Measurements from ENCODE around the gene ASB2. TPM values are rescaled to one million over a fixed set of nuclear protein-coding genes. Genes with fewer than 3 reads are reported as not detected.
A peak's percentile ranks its signal among the peaks of the same experiment; 100 is the strongest.

ASB2 gene
- total RNA-seq, 1 donor from 2014 or later, result not detected

- no peak for DNase-seq
These were observed 23.9 kb upstream of the ASB2 start for GRCh38 chr14:94000267-94000666.

- no peak for DNase-seq
These were observed 23.2 kb upstream of the ASB2 start for GRCh38 chr14:93999573-93999972.

GRCh38 chr14:93998871-93999403, 22.6 kb upstream of the ASB2 start:
- DNase-seq, result no peak

GRCh38 chr14:93997916-93998870, 21.8 kb upstream of the ASB2 start:
- no peak for DNase-seq

GRCh38 chr14:93997082-93997481, 20.7 kb upstream of the ASB2 start, which contains the start of gene CCDC197:
Gene CCDC197, plus strand, starts transcription at chr14:93997301. Its CDS starts 831 bp downstream, at chr14:93998132.
- DNase-seq, result no peak

GRCh38 chr14:93996130-93996695, 19.8 kb upstream of the ASB2 start:
- no peak for DNase-seq

- no peak for DNase-seq
These were observed 18.7 kb upstream of the ASB2 start for GRCh38 chr14:93994919-93995682.

- DNase-seq, result no peak
These were observed 17.0 kb upstream of the ASB2 start for GRCh38 chr14:93993382-93993781.

- DNase-seq, result no peak
These were observed 15.3 kb upstream of the ASB2 start for GRCh38 chr14:93991649-93992048.

- no peak for DNase-seq
These were observed 14.8 kb upstream of the ASB2 start for GRCh38 chr14:93991212-93991611.

- DNase-seq, result no peak
These were observed 13.6 kb upstream of the ASB2 start for GRCh38 chr14:93989939-93990338.

- DNase-seq, result no peak
These were observed 11.6 kb upstream of the ASB2 start for GRCh38 chr14:93987815-93988476.

- DNase-seq, result no peak
These were observed 11.0 kb upstream of the ASB2 start for GRCh38 chr14:93987376-93987775.

GRCh38 chr14:93986955-93987354, 10.6 kb upstream of the ASB2 start:
- no peak for DNase-seq

- peak; percentile 49 for DNase-seq
These were observed 8.6 kb upstream of the ASB2 start for GRCh38 chr14:93984987-93985410.

- no peak for DNase-seq
These were observed 7.7 kb upstream of the ASB2 start for GRCh38 chr14:93984070-93984469.

- no peak for DNase-seq
These were observed 6.0 kb upstream of the ASB2 start for GRCh38 chr14:93982230-93983007.

- no peak for DNase-seq
These were observed 5.2 kb upstream of the ASB2 start for GRCh38 chr14:93981316-93982229.

GRCh38 chr14:93980456-93981201, 4.3 kb upstream of the ASB2 start:
- no peak for DNase-seq

- DNase-seq, result no peak
These were observed 2.4 kb upstream of the ASB2 start for GRCh38 chr14:93978735-93979134.
